Pulmonary artery endothelial cell (primary cell): ENCODE results near the gene SBK1. TPM values are rescaled to one million over a fixed set of nuclear protein-coding genes. Genes with fewer than 3 reads are reported as not detected.
"Not testable (repeated sequence)": the region's sequence is repeated elsewhere in the genome, so short reads cannot be mapped to it uniquely, and the experiment has no call there.

Experiments
- DNase-seq: peaks from one replicate; pipeline ENCODE4 v3.0.0-alpha.2; 2011; ENCODE audit warnings: low read depth, low spot score
- total RNA-seq: library from RNA; depleted of rRNA; stranded (reverse); fragments of >200 nt; gene quantifications from 2 replicates; pipeline ENCODE4 v1.2.3, GENCODE V29; 2014

SBK1 gene
- total RNA-seq, 1 donor from 2014 or later = 0.07 TPM

DNA sequence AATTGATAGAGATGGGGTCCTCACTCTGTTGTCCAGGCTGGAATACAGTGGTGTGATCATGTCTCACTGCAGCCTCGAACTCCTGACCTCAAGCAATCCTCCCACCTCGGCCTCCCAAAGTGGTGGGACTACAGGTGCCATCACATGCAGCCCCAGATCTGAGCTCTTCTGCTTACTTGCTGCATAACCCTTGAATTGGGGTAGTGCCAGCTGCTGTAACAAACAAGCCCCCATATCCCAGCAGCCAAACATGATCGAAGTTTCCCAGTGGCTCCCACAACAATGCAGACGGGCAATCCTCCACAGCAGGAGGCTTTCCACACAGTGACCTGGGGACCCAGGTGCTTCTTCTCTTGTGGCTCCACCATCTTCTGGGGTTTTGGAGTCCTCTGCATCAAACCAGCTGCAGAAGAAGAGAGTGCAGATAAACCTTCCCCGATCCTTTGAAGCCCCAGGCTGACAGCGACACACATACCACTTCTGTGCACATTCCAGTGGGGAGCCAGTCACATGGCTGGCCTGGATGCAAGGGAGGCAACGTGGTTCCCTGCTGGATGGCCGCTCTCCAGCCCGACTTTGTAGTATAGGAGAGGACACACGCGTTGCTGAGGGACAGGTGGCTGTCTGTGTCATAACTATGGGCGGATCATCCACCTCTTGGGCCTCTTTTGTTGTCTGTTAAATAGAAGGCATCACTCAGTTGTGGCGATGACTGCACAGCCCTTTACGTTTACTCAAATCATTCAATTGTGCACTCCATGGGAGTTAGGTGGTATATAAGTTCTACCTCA lies 16.7 kb downstream of the SBK1 start:
- DNase-seq = no peak

DNA sequence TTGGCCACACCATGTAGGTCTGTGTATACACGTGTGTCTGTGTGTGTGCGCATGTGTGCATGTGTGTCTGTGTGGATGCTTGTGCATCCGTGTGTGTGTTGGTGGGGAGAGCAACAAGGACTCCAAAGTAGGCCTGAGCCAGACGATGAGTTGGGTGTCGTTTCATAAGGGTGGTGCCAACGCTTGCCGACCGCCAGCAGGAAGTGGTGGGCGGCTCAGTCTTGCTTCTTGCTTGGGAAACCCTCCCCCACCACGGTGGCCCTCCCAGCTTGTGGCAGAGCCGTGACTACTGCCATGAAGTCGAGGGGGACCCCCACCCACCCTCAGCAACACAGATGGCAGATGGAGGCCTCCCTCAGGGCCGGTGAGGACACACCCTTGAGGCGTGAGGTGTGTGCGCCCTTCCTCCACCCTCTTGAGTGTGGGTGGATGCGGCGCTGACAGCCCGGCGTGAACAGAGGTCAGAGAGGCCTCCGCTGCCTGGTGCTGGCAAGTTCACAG lies 17.5 kb downstream of the SBK1 start:
- DNase-seq = no peak

DNA sequence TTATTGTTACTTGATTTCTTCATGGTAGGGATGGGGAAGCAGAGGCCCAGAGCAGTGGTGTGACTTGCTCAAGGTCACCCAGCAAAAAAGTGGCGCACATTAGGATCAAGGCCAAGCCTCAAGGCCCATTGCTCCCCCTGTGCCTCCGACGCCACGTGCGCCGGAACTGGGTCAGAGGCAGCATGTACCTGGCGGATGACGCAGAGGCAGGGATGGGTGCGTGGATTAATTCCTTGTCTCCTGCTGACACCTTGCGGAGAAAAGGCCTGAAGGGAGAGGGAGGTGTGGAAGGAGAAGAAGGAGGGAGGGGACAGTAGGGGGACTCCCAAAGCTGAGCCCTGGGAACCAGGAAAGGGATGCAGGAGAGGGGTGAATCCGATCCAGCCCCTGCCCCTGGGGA lies 18.5 kb downstream of the SBK1 start:
- no peak for DNase-seq

DNA sequence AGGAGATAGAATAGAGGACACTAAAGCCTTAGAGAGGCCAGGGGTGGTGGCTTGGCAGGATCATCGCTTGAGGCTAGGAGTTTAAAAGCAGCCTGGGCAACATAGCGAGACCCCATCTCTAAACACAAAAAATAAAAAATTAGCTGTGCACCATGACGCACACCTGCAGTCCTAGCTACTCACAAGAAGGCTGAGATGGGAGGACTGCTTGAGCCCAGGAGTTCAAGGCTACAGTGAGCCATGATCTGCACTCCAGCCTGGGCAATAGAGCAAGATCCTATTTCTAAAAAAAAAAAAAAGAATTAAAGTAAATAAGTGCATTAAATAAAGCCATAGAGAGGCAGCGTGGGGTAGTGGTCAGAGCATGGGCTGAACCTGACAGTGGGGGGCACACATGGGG lies 19.1 kb downstream of the SBK1 start:
- DNase-seq = no peak

DNA sequence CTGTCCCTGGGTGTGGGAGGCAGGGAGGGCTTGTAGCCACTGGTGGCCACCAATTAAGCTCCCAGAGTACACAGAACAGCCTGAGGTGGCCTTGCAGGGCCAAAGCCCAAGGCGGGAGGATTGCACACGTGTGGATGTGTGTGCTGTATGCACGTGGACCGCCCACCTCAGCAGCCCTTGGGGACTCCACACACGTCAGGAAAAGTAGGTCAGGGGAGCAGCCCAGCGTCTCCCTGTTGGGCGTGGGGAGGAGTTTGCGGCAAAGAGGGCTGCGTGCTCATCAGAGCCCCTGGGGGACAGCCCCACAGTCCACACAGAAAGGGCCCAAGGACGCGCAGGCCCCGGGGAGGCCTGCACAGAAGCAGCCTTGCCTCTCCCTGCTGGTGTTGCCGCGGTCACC lies 19.6 kb downstream of the SBK1 start:
- DNase-seq = no peak

DNA sequence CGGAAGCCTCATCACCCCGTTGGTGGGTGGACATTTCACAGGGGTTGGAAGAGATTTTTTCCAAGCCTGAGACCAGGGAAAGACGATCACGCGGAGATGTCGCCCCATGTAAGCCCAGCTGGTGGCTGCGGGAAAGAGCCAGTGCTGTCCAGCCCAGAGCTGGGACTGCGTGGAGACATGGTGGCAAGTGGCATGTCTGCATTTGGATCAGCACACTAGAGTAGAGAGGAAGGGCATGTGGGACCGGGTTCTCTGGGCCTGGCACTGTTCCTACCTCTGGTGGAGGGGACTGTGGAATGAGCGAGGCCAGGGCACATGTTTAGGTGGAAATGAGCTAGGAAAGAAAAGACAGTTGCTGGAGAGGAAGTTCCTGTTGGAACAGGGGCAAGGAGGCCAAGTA lies 20.0 kb downstream of the SBK1 start:
- no peak for DNase-seq

DNA sequence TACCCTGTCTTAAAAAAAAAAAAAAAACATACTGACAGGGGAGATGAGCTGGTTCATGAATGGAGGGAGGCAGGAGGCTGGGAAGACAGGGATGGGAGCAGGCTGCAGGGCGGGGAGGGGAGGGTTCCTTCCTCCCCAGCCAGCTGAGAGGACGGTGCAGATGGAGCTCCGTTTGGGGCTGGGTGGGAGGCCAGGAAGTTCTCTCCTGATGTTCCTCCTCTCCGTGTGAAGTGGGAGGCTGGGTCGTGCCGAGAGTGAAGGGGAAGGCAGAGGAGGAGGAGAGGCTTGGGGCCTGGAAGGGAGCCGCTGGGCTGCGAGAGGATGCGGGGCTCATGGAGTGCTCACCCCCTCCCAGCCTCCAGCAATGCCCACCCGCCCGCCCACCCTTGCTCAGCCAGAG lies 21.3 kb downstream of the SBK1 start:
- no peak for DNase-seq

DNA sequence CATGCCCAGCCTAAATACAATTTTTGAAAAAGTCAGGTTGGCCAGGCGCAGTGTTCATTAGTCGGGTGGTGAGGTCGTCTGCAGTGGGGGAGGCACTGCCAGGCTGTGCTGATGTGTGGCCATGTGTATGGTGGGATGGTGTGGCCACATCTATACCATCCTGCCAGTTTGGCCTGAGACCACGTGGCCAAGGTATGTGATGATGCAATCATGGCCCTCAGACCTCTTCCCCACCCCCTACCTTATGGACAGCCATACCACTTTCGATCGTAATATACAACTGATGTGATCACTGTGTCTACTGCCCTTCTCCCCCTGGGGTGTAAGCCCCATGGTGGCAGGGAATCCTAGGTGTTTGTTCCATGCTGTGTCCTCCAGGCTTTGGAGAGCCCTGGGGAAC lies 23.7 kb downstream of the SBK1 start:
- no peak for DNase-seq

DNA sequence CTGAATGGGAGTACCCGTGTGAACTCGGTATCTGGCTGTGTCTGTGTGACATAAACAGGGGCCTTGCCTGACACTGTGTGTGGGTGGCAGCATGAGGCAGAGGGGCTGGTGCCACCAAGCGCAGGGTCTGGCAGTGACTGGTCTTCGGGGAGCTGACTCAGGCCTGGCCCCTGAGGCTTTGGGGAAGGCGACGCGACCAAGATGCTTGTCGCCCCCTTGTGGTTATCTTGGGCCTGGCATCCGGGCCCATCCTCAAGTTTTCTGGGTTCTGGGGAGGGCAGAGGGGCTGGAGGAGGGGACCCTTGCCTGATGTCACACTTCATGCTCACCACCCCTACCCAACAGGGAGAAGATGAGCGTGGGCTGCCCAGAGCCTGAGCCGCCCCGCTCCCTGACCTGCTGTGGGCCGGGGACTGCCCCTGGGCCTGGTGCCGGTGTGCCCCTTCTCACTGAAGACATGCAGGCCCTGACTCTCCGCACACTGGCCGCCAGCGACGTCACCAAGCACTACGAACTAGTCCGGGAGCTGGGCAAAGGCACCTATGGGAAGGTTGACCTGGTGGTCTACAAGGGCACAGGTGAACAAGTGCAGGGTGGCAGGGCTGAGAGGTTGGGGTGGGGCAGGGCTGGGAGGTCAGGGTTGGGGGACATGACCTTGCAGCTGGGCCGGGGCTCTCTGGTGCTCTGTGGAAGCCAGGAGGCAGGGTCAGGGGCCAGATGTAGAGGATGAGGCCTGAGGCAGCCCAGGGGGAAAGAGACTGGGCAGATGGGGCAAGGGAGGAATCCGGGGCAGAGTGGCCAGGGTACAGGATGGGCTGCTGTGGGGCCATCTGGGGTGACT lies 24.9 kb downstream of the SBK1 start:
- no peak for DNase-seq

DNA sequence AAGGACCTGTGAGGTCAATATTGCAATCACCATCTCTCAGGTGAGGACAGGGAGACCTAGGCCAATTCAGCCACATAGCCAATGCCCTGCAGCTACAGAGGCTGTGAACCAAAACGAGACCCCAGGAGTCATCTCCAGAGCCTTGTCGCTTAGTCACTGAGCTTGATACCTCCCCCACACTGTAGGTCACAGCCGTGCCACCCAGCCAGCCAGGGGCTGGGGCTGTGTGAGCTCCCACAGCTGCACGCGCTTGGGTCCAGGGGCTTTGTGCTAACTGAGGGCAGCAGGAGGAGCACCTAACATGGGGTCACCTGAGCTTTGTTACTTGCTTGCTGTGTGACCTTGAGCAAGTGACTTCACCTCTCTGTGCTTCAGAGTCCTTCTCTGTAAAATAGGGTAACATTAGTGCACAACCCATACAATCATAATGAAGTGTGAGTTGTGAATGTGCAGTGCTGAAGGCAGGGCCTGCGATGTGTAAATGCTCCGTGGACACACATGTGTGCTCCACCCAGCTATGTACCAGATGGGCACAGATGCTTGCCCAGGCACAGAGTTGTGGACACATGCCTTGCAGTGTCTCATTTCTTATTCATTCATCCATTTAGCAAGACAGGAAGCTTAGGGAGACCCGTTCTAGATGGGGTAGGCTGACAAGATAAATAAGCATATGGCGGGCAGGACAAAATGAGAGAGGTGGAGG lies 25.9 kb downstream of the SBK1 start:
- DNase-seq = no peak

DNA sequence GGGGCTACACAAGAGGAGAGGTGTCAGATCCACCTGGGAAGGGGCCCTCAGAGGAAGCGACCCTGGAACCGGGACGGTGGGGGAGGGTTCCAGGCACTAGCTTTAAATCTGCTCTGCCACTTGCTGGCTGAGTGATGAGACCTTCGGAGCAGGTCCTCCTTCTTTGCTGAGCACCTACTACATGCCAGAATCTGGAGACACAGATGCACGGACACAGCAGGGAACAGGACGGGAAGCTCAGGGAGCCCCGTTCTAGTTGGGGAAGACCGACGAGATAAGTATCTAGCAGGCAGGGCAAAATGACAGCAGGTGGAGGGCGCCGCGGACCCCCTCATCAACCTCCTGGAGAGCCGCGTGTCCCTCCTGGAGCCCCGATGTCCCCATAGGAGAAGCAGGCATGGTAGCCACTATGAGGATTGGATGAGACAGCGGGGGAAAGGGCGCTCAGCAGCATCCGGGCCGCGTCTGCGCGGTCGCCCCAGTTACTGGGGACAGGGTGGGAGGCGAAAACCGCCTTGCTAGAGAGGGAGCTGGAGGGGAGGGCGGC lies 27.2 kb downstream of the SBK1 start:
- DNase-seq = no peak

DNA sequence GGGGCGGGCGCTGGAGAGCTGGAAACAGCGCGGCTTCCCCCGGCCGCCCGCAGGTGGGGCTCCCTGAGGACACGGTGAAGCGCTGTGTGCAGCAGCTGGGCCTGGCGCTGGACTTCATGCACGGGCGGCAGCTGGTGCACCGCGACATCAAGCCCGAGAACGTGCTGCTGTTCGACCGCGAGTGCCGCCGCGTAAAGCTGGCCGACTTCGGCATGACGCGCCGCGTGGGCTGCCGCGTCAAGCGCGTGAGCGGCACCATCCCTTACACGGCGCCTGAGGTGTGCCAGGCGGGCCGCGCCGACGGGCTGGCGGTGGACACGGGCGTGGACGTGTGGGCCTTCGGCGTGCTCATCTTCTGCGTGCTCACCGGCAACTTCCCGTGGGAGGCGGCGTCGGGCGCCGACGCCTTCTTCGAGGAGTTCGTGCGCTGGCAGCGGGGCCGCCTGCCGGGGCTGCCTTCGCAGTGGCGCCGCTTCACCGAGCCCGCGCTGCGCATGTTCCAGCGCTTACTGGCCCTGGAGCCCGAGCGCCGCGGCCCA lies 27.8 kb downstream of the SBK1 start:
- DNase-seq = no peak

DNA sequence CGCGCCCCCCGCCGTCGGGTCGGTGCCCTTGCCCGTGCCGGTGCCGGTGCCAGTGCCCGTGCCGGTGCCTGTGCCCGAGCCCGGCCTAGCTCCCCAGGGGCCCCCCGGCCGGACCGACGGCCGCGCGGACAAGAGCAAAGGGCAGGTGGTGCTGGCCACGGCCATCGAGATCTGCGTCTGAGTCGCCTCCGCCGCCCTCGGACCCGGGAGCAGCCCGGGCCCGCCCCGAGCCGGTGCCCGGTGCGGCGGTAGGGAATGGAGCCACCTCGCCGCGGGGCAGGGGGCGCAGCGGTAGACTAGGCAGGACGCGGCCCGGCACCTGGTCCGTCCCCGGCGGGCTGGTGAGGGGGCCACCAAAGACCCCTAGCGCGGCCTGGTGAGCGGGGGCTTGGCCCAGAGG lies 28.4 kb downstream of the SBK1 start:
- DNase-seq = no peak

DNA sequence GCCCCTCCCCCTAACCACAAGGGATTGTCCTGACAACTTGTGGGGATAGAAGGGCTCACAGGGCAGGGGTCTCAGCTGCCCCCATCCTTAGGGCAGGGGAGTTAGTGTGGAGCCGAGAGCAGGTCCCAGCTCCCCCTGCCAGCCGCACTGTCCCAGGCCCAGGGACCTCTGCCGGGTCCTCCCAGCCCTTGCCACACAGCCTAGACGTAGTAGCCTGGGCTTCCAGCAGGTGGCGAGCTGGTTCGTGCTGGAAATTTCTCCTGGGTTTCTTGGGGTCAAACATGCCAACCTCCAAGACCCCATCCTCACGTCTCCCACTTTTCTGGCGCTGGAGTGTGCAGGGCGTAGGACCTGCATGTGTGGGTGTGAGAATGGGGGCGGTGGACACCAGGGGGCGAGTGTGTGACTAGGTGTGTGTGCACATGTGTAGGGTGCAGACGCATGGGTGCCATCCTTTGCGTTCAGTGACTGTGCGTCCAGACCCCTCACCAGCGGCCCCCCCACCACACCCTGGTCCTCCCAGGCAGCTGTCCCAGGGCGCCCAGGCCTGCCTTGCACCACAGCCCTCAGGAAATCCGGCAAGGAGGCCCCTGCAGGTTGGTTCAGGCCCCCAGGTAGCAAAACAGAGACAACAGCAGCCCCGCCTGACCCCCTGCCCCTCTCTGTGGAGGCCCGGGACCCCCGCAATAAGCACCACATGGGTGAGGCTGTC lies 29.5 kb downstream of the SBK1 start:
- DNase-seq = no peak

DNA sequence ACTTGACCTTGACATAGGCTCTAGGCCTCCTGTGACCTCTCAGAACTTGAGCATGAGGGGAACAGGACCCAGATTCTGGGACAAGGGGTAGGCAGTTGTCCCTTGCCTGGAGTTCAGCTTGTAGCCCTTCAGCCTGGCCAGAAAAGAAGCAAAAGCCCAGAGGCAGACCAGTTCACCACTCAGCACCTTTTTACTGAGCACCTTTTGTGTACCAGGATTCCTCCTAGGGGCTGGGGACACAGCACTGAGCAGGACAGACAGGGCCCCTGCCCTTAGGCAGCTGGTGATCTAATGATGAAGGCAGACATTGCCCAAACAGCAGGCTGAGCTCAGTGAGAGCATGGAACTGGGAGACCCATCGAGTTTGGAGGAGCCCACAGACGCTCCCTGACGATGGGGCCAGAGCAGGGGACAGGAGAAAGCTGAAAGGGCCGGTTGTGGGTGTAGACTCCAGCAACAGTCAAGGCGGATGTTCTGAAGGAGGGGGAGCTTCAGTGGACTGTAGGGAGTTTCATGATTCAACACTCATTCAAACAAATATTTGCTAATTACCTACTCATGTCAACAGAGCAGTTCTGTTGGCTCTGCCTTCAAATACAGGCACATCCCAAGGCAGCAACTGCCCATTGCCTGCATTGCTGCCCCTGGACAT lies 32.0 kb downstream of the SBK1 start:
- no peak for DNase-seq

DNA sequence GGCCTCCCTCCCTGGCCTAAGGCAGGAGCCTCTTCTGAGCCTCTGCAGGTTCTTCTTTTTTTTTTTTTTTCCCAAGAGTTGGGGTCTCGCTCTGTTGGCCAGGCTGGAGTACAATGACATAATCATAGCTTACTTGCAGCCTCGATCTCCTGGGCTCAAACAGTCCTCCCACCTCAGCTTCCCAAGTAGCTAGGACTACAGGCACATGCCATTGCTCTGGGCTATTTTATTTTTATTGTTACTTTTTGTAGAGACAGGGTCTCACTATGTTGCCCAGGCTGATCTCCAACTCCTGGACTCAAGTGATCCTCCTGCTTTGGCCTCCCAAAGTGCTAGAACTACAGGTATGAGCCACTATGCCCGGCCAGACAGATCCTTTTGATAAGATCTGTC lies 32.6 kb downstream of the SBK1 start:
- DNase-seq = no peak

DNA sequence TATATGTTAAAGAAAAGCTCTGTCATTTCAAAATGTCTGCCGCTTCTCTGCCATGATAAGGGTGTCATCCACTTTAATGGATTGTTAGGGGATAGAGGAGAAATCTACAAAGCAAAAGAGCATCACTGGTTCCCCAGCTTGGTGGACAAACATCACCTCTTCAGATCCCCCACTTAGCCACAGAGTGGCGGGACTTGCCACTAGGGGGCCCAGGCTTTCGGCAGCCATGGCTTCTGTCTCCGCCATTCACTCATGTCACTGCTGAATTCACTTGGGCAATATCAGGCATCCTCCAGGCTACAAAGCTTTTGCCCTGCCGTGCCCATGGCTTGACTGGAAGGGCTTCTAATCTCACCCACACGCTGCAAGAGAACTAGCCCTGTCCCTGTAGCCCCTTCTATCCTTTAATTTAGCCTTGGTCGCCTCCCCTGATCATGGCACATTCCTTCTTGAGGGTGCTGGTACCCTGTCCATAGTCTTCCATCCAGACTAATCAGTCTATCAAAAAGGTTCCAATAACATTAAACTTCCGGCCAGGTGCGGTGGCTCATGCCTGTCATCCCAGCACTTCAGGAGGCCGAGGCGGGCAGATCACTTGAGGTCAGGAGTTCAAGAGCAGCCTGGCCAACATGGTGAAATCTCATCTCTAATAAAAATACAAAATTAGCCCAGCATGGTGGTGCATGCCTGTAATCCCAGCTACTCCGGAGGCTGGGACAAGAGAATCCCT lies 34.7 kb downstream of the SBK1 start:
- DNase-seq = no peak

DNA sequence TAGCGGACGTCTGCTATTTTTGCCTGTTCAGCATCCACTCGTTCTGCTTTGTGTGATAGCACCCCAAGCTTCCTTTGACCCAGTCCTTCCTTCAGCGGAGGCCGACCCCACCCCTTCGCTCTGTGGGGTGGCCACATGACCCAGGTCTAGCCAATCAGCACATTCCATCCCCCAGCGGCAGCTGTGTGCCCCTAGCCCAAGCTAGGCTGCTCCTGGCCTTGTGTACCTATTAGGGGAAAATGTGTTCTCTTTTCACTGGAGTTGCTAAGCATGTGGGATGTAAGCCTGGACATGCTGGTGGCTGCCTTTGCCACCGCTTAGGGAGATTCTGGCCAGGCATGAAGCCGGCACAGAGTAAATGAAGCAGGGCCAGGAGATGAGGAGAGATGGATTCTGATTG lies 37.9 kb downstream of the SBK1 start:
- DNase-seq = not testable (repeated sequence)

DNA sequence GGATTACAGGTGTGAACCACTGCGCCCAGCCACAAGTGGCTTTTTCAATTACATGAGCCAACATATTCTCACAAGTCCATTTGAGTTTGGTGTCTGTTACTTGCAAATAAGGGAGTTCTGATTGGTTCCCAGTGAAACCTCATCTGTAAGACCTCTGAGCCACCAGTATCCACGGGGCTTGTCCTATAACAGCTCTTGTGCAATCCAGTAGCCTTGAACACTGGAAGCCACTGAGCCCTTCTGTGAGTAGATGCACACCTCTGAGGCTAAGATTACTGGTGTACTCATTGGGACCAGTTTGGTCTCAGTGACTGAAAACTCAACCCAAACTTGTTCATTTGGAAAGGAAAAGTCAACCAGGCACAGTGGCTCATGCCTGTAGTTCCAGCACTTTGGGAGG lies 38.7 kb downstream of the SBK1 start:
- DNase-seq = not testable (repeated sequence)

DNA sequence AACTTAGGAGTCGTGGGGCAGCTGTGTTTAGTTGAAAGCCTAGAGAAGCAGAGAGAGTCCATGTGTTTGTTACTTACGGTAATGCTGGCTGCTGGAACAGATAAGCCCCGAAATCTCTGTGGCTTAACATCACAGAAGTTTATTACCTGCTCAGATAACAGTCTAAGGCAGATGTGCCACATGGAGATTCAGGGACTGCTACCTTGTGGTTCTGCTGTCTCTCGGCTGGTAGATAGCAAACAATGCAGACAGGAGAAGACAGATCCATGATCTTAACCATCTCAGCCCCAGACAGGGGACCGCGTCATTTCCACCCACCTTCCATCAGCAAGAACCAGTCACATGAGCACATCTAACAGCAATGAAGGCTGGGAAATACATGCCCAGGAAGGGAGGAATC lies 40.3 kb downstream of the SBK1 start:
- not testable (repeated sequence) for DNase-seq
